Ishikawa (cell line): ENCODE data around the gene PDGFRA.

Experiments used
- CEBPB ChIP-seq: IDR thresholded peaks from 2 replicates; pipeline ENCODE4 v1.6.1; 2012
- CREB1 ChIP-seq: IDR thresholded peaks from 2 replicates; pipeline ENCODE4 v1.6.1; 2012; ENCODE audit warnings: low read depth
- EGR1 ChIP-seq: IDR thresholded peaks from 2 replicates; pipeline ENCODE4 v1.6.1; 2012
- EP300 ChIP-seq: IDR thresholded peaks from 2 replicates; pipeline ENCODE4 v1.6.1; 2012; ENCODE audit warnings: borderline replicate concordance
- FOXM1 ChIP-seq: IDR thresholded peaks from 2 replicates; pipeline ENCODE4 v1.6.1; 2012; ENCODE audit warnings: low read depth, borderline replicate concordance
- NFIC ChIP-seq: IDR thresholded peaks from 2 replicates; pipeline ENCODE4 v1.6.1; 2012
- RAD21 ChIP-seq: IDR thresholded peaks from 2 replicates; pipeline ENCODE4 v1.6.1; 2012; ENCODE audit warnings: low read depth
- REST ChIP-seq: IDR thresholded peaks from 2 replicates; pipeline ENCODE4 v1.6.1; 2012; ENCODE audit warnings: low read depth, mild to moderate bottlenecking
- TAF1 ChIP-seq: IDR thresholded peaks from 2 replicates; pipeline ENCODE4 v1.6.1; 2012; ENCODE audit warnings: low read depth, mild to moderate bottlenecking
- TCF12 ChIP-seq: IDR thresholded peaks from 2 replicates; pipeline ENCODE4 v1.6.1; 2012; ENCODE audit warnings: low read depth
- TEAD4 ChIP-seq: IDR thresholded peaks from 2 replicates; pipeline ENCODE4 v1.6.1; 2012
- YY1 ChIP-seq: IDR thresholded peaks from 2 replicates; pipeline ENCODE4 v1.6.1; 2012; ENCODE audit warnings: low read depth
- ZBTB7A ChIP-seq: IDR thresholded peaks from 2 replicates; pipeline ENCODE4 v1.6.1; 2012; ENCODE audit warnings: low read depth
- TF ChIP-seq, protein P1 (sequence below): IDR thresholded peaks from 2 replicates; pipeline ENCODE4 v1.6.1; 2012
- TF ChIP-seq, protein P2 (sequence below): IDR thresholded peaks from 2 replicates; pipeline ENCODE4 v1.6.1; 2012

PDGFRA gene

GRCh38 chr4:54278216-54278615 is 49.1 kb downstream of the PDGFRA start:
- TF ChIP-seq FOXM1 (no peak), CEBPB (no peak), RAD21 (no peak), TAF1 (no peak)
- TF ChIP-seq, protein P1, sequence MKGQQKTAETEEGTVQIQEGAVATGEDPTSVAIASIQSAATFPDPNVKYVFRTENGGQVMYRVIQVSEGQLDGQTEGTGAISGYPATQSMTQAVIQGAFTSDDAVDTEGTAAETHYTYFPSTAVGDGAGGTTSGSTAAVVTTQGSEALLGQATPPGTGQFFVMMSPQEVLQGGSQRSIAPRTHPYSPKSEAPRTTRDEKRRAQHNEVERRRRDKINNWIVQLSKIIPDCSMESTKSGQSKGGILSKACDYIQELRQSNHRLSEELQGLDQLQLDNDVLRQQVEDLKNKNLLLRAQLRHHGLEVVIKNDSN = no peak

GRCh38 chr4:54281054-54281766 is 52.1 kb downstream of the PDGFRA start:
- TF ChIP-seq FOXM1 (no peak), RAD21 (no peak), TEAD4 (peak; percentile 22; the same call in 1 of the 2 replicates), YY1 (no peak), NFIC (0 out of 2 replicates have a peak, but pooled peaks have one; percentile 15)

DNA sequence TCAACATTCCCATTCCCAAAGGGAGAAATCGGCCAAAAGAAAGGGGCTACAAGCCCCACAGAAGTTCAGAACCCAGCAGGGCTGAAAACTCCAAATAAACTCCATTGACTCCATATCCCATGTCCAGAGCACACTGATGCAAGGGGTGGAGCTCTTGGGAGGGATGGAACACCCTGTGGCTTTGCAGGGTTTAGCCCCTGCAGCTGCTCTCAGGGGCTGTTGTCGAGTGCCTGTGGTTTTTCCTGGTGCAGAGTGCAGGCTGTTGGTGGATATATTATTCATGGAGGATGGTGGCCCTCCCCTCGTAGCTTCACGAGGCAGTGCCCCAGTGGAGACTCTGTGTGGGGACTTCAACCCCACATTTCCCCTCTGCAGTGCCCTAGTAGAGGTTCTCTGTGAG is 53.7 kb downstream of the PDGFRA start:
- no peak for TF ChIP-seq CREB1
- TF ChIP-seq CEBPB = no peak
- TF ChIP-seq REST = no peak
- TF ChIP-seq TAF1 = no peak
- no peak for TF ChIP-seq NFIC
- no peak for TF ChIP-seq TCF12
- no peak for TF ChIP-seq FOXM1
- TF ChIP-seq ZBTB7A = no peak

DNA sequence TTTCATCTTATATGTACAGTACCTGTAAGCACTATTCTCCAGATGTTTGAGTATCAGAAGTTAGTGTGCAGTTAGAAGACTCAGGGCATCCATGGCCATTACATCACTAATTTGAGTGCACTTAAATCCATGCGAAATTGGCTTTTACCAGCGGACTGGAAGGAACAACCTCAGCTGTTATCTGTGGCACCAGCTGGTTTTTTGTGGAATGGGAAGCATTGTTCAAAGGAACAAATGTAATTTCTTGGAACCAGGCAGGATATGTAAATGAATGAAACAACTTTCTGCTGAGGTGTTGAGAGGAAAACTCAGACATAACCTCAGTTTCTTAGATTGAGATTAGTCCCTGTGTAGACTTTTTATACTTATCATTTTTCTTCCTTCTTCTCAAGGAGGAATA is 60.2 kb downstream of the PDGFRA start:
- no peak for TF ChIP-seq NFIC
- TF ChIP-seq REST = no peak
- TF ChIP-seq TAF1 = no peak
- no peak for TF ChIP-seq CEBPB
- TF ChIP-seq TEAD4 = no peak
- TF ChIP-seq, protein P1 = no peak
- no peak for TF ChIP-seq YY1
- TF ChIP-seq TCF12 = no peak
- no peak for TF ChIP-seq EP300
- TF ChIP-seq FOXM1 = no peak

GRCh38 chr4:54290980-54291379 is 61.9 kb downstream of the PDGFRA start:
- no peak for TF ChIP-seq NFIC
- TF ChIP-seq TAF1 = no peak
- TF ChIP-seq, protein P1 = no peak
- no peak for TF ChIP-seq CREB1
- TF ChIP-seq EGR1 = no peak

- TF ChIP-seq, protein P2, sequence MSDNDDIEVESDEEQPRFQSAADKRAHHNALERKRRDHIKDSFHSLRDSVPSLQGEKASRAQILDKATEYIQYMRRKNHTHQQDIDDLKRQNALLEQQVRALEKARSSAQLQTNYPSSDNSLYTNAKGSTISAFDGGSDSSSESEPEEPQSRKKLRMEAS = no peak
- TF ChIP-seq TCF12 = no peak
- no peak for TF ChIP-seq CREB1
- no peak for TF ChIP-seq TAF1
- TF ChIP-seq ZBTB7A = no peak
- TF ChIP-seq, protein P1 = no peak
- no peak for TF ChIP-seq NFIC
- TF ChIP-seq EGR1 = no peak
- TF ChIP-seq FOXM1 = no peak
- TF ChIP-seq RAD21 = no peak
- TF ChIP-seq EP300 = no peak
- no peak for TF ChIP-seq YY1
Measured at GRCh38 chr4:54296548-54297203, 67.6 kb downstream of the PDGFRA start.
